Measurements from ENCODE around the gene SLC6A17. TPM values are rescaled to one million over a fixed set of nuclear protein-coding genes. Genes with fewer than 3 reads are reported as not detected.

The SLC6A17 gene
- total RNA-seq, 1 experiment from 2014 or later = 0.24 TPM

GRCh38 chr1:110111081-110111480, 39.2 kb upstream of the SLC6A17 start:
- Mint-ChIP-seq H3K27me3 (ENCODE audit: low read depth) (no peaks in the 10 kb centered on the region; the same call in 1 of the 2 replicates), H3K4me3 (no peak overlapping the region), H3K4me1 (no peaks in the 10 kb centered on the region), H3K27ac (no peak overlapping the region), H3K9me3 (no peaks in the 10 kb centered on the region), H3K36me3 (no peaks in the 10 kb centered on the region)
- POLR2A ChIA-PET = no interaction called here
- TF ChIP-seq, protein P1, sequence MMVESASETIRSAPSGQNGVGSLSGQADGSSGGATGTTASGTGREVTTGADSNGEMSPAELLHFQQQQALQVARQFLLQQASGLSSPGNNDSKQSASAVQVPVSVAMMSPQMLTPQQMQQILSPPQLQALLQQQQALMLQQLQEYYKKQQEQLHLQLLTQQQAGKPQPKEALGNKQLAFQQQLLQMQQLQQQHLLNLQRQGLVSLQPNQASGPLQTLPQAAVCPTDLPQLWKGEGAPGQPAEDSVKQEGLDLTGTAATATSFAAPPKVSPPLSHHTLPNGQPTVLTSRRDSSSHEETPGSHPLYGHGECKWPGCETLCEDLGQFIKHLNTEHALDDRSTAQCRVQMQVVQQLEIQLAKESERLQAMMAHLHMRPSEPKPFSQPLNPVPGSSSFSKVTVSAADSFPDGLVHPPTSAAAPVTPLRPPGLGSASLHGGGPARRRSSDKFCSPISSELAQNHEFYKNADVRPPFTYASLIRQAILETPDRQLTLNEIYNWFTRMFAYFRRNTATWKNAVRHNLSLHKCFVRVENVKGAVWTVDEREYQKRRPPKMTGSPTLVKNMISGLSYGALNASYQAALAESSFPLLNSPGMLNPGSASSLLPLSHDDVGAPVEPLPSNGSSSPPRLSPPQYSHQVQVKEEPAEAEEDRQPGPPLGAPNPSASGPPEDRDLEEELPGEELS (CRISPR knock-in tag; IDR thresholded peaks at IDR 0.05) = no peak
- TF ChIP-seq ZNF671 (CRISPR knock-in tag; IDR thresholded peaks at IDR 0.05) = no peak
- TF ChIP-seq, protein P2, sequence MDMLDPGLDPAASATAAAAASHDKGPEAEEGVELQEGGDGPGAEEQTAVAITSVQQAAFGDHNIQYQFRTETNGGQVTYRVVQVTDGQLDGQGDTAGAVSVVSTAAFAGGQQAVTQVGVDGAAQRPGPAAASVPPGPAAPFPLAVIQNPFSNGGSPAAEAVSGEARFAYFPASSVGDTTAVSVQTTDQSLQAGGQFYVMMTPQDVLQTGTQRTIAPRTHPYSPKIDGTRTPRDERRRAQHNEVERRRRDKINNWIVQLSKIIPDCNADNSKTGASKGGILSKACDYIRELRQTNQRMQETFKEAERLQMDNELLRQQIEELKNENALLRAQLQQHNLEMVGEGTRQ (CRISPR knock-in tag; IDR thresholded peaks at IDR 0.05) = no peak
- TF ChIP-seq, protein P3, sequence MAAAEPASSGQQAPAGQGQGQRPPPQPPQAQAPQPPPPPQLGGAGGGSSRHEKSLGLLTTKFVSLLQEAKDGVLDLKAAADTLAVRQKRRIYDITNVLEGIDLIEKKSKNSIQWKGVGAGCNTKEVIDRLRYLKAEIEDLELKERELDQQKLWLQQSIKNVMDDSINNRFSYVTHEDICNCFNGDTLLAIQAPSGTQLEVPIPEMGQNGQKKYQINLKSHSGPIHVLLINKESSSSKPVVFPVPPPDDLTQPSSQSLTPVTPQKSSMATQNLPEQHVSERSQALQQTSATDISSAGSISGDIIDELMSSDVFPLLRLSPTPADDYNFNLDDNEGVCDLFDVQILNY (CRISPR knock-in tag; IDR thresholded peaks at IDR 0.05) = no peak
- TF ChIP-seq, protein P4, sequence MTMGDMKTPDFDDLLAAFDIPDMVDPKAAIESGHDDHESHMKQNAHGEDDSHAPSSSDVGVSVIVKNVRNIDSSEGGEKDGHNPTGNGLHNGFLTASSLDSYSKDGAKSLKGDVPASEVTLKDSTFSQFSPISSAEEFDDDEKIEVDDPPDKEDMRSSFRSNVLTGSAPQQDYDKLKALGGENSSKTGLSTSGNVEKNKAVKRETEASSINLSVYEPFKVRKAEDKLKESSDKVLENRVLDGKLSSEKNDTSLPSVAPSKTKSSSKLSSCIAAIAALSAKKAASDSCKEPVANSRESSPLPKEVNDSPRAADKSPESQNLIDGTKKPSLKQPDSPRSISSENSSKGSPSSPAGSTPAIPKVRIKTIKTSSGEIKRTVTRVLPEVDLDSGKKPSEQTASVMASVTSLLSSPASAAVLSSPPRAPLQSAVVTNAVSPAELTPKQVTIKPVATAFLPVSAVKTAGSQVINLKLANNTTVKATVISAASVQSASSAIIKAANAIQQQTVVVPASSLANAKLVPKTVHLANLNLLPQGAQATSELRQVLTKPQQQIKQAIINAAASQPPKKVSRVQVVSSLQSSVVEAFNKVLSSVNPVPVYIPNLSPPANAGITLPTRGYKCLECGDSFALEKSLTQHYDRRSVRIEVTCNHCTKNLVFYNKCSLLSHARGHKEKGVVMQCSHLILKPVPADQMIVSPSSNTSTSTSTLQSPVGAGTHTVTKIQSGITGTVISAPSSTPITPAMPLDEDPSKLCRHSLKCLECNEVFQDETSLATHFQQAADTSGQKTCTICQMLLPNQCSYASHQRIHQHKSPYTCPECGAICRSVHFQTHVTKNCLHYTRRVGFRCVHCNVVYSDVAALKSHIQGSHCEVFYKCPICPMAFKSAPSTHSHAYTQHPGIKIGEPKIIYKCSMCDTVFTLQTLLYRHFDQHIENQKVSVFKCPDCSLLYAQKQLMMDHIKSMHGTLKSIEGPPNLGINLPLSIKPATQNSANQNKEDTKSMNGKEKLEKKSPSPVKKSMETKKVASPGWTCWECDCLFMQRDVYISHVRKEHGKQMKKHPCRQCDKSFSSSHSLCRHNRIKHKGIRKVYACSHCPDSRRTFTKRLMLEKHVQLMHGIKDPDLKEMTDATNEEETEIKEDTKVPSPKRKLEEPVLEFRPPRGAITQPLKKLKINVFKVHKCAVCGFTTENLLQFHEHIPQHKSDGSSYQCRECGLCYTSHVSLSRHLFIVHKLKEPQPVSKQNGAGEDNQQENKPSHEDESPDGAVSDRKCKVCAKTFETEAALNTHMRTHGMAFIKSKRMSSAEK (CRISPR knock-in tag; IDR thresholded peaks at IDR 0.05; ENCODE audit: borderline replicate concordance) = no peak
- ATAC-seq = no peak
- no peak for DNase-seq (ENCODE audit: low spot score)
- CTCF ChIA-PET = no interaction called here

- no peak within 1 kb of the TSS for H3K4me3 Mint-ChIP-seq
- H3K36me3 Mint-ChIP-seq = no peaks in the 10 kb centered on the region
- CTCF ChIA-PET = interaction anchor here (0.7 to 7.1 kb wide), 7 partner anchors 17 to 134 kb away, joined by 3 to 95 read pairs (median 4); partner anchors contain the start of gene STRIP1
- POLR2A ChIA-PET = no interaction called here
- DNase-seq (ENCODE audit: low spot score) = no peak
- 0 out of 2 replicates have a peak, but pooled peaks cover 4% of the 10 kb centered on the region for H3K4me1 Mint-ChIP-seq
- H3K27me3 Mint-ChIP-seq (ENCODE audit: low read depth) = no peaks in the 10 kb centered on the region; the same call in 1 of the 2 replicates
- no peak for TF ChIP-seq ELF4 (CRISPR knock-in tag; IDR thresholded peaks at IDR 0.05; ENCODE audit: low read depth)
- TF ChIP-seq GTF2I (CRISPR knock-in tag; conservative IDR thresholded peaks at IDR 0.05) = no peak
- no peak for TF ChIP-seq ZNF121 (CRISPR knock-in tag; IDR thresholded peaks at IDR 0.05)
- no peak within 1 kb of the TSS for H3K27ac Mint-ChIP-seq
- ATAC-seq = no peak
- no peaks in the 10 kb centered on the region; the same call in 1 of the 2 replicates for H3K9me3 Mint-ChIP-seq
These were observed 38.2 kb upstream of the SLC6A17 start, which contains the start of gene UBL4B for GRCh38 chr1:110112143-110112542. Gene UBL4B (plus strand): TSS chr1:110112443. CDS start chr1:110112535, 92 bp downstream.

GRCh38 chr1:110112656-110113055, 37.6 kb upstream of the SLC6A17 start:
- H3K27me3 Mint-ChIP-seq (ENCODE audit: low read depth) = no peaks in the 10 kb centered on the region; the same call in 1 of the 2 replicates
- TF ChIP-seq NFYB (CRISPR knock-in tag; conservative IDR thresholded peaks at IDR 0.05; ENCODE audit: low read depth) (no peak), ZNF423 (CRISPR knock-in tag; IDR thresholded peaks at IDR 0.05) (no peak), ZNF671 (CRISPR knock-in tag; IDR thresholded peaks at IDR 0.05) (no peak), PRRX2 (CRISPR knock-in tag; IDR thresholded peaks at IDR 0.05) (no peak)
- no peak for ATAC-seq
- POLR2A ChIA-PET = no interaction called here
- H3K9me3 Mint-ChIP-seq = no peaks in the 10 kb centered on the region; the same call in 1 of the 2 replicates
- no peak for DNase-seq (ENCODE audit: low spot score)
- no peaks in the 10 kb centered on the region for H3K36me3 Mint-ChIP-seq
- no peak overlapping the region for H3K27ac Mint-ChIP-seq
- 0 out of 2 replicates have a peak, but pooled peaks cover 4% of the 10 kb centered on the region for H3K4me1 Mint-ChIP-seq
- no peak overlapping the region for H3K4me3 Mint-ChIP-seq
- CTCF ChIA-PET = interaction anchor here (0.7 to 7.1 kb wide), 8 partner anchors 16 to 133 kb away, joined by 3 to 95 read pairs (median 4); partner anchors contain the start of genes SLC6A17 and STRIP1
